HG03159 (cell line): ENCODE results near the gene GNG13.
"Not testable (repeated sequence)": the region's sequence is repeated elsewhere in the genome, so short reads cannot be mapped to it uniquely, and the experiment has no call there.

Experiments used
- ATAC-seq: cut with Tn5 transposase; IDR thresholded peaks from one replicate; pipeline ENCODE4 v1.9.1; 2021; ENCODE audit warnings: mild to moderate bottlenecking, moderate library complexity; ENCODE audit not compliant: unreplicated experiment

The GNG13 gene

DNA sequence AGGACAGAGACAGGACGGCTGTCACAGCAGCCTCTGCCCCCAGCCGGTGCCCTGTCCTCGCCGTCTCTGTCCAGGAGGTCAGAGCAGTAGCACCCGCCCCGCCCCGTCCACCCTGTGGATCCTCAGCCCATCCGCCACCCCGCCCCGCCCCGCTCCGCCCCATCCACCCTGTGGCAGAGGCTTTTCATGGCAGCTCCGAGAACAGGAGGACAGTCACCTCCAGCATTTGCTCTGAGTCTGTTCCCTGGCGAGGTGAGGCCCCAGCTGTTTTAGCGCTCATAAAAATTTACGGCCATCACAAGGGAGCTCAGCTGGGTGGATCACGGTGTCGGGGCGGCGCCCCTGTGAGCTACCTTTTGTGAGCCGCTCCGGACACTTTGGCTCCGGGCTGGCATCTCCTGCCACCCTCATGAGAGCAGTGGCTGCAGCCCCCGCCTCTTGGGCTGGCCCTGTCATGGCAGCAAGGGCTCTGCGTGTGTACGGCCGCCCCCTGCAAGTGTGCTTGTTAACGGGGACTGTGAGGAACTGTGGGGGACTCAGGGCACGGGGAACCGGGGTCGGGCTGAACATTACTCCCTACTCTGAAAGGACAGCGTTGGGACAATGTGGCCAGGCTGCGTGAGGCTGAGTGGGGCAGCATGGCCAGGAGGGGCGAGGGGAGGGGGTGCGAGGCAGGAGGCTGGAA, 32.3 kb upstream of the GNG13 start:
- no peak for ATAC-seq

DNA sequence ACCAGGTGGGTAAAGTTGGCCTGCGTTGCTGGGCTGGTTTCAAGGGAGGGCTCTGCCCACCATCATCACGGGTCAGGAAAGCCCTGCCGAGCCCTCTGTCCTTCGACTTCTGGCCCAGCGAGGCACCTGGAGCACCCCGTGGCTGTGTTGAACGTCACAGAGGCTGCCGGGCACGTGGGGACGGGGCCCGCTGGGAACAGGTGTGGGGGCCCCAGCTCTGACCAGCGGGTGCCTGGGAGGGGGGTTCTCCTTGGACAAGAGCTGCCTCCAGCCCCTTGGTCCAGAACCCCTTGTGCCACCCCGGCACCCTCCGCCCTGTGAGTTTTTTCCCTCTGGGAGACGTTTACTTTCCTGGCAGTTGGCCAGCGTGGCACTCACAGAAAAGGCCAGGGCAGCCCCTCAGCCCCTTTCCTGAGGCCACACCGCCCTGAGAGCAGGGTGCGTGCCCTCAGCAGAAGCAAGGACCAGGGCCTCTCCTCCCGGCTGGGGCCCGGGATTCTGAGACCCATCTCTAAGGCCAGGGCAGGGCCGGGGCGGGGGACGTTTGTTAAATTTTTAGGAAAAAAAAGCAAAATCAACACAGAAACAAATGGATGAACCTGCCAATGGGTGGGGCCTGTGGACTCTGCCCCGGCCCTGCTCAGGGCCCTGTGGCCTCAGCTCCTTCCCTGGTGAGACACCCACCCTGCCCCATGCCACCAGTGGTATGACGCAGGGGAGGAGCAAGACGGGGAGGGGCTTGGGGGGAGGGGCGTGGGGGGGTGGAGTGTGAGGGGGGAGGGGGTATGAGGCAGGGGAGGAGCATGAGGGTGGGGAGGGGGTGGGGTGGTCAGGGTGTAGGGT, 31.3 kb upstream of the GNG13 start:
- no peak for ATAC-seq

DNA sequence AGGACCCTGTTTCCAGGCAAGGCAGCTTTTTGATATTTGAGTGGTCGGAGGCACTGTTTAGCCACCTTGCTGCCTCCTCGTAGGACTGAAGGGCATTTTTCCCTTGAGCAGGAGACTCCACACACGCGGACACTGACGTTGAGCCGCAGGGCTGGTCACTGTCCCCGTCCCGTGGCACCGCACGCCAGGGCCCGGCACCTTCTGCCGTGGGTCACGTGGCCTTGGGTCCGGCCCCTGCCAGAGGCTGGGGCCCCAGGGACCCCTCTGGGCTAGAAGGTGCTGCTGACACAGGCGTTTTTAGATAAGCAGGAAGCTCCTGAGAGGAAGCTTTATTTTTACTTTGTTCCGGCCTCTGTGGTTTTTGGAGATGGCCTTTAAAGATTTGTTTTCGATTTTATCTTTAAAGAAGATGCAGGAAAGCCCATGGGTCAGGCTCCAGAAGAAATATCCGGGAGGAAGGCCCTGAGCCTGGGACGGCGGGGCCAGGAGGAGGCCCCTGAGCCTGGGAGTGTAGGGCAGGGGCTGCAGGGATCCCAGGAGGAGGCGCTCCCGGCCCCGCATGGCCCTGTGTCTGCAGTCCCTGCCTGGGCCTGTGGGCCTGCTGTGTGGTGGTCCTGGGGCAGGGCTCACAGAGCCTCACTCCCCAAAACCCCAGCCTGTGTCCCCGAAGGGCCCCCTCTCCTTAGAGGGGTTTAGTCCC, 30.5 kb upstream of the GNG13 start:
- ATAC-seq = no peak

DNA sequence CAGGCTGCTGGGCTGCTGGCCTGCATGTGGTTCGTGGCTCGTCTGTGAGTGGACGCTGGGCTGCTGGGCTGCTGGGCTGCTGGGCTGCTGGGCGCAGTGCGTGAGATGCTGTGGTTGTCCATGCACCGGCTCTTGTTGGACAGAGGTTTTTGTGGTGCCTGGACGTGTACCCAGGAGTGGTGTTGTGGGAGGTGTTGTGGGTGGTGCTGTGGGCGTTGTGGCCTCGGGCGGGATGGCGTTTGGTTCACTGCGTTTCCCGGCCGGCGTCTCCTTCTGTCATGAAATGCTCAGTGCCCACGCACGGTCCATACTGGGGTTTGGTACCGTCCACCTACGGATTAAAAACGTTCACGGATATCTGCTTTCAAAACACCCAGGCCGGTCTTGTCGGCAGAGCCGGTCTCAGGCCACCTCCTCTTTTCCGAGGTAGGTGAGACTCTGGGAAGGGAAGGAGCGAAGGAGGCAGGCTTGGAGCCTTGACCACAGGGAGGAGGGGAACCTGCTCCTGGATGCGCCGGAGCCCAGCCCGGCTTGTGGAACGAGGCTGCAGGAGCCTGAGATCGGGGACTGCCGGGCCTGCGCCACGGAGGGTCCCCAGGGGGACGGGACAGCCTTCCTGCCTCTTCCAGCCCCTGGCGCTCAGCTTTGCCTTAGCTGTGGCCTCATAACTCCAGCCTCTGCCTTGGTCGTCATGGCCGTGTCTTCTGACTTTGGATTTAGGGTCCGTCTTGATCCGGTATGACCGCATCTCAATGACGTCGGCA, 29.8 kb upstream of the GNG13 start:
- no peak for ATAC-seq

DNA sequence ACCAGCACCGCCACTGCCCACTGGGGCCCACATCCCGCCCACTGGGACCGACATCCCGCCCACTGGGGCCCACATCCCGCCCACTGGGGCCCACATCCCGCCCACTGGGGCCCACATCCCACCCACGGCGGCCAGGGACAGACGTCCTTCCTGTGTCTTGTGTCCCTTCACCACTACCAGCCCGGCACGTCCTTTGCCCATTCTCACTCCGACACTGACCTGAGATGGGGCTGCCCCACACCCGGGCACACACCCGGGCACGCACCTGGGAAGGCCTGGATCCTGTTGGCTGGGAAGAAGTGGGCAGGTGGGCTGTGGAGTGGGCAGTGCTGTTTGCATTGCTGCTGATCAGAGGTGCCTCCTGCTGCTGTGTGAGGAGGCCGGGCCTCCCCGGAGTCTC, 28.4 kb upstream of the GNG13 start:
- ATAC-seq = no peak

DNA sequence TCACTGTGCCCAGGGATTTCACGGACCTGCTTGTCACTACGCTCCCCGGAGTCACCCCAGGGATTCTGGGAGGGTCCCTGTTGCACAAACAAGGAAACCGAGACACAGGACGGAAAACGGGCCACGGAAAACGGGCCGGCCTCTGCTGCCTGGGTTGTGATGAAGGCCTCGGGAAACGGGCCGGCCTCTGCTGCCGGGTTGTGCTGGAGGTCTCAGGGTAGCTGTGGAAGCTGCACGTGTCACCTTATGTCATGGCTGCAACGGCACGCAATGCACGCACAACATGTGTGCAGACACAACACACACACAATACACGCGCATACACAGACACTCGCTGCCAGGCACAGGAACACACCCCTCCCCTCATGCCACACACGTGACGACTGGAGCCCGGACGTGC, 27.0 kb upstream of the GNG13 start:
- ATAC-seq = no peak

DNA sequence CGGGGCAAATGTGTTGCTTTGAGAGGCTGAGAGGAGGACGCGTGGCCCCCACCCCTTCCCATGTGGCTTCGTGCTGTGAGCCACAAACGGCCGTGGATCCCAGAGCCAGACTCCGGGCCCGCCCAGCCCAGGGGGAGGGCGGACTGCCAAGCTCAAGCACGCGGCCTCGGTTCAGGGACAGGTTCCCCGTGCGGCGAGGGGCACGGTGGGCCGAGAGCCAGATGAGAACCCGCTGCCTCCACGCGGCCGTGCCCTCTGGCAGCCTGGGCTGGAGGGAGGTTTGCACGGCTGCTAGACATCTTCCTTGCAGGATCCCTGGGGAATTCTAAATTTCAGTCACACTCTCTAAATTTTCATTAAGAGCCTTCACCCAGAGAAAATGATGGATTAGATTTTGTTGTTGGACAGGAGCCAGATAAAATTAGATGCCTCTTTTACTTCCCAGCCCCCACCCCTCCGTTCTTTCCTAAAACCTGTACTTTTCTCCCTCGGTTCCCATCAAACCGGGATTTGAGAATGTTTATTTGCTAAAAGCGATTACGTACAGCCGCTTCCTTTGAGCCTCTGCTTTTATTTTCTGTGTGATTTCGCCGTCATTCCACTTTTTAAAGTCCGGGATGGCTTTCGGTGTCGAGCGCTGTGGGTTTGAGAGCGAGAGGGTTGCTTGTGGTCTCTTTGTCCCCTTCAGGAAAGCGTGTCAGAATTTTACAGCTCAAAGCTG, 25.0 kb upstream of the GNG13 start:
- no peak for ATAC-seq

DNA sequence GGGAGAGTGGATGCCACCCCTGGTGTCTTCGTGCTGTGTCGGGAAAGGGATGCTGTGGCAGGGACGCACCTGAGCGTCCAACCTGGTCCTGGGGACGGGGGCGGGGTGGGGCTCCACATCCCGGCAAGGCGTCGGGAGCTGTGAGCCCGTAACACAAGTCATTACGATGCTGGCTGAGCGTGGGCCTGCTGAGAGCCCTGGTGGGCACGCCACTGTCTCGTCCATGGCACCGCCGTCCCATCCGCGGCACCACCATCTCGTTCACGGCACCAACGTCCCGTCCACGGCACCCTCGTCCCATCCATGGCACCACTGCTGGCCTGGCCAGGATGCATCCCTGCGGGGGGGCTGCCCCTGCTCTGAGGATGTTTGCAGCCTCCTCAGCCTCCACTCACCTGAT, 24.1 kb upstream of the GNG13 start:
- no peak for ATAC-seq

DNA sequence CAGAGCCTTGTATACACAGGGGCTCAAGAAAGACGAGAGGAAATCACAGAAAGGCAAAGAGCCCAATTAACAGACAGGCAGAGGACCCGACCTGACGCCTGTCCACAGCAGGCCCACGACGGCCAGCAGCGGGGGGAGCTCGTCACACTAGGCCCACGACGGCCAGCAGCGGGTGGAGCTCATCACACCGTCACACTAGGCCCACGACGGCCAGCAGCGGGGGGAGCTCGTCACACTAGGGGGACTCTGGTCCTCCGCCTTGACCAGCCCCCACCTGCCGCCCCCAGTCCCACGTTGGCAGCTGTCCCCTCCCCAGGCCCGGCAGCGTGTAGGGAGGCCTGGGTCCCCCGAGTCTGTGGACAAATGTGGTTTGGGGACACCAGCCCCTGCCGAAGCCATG, 23.7 kb upstream of the GNG13 start:
- ATAC-seq = no peak

DNA sequence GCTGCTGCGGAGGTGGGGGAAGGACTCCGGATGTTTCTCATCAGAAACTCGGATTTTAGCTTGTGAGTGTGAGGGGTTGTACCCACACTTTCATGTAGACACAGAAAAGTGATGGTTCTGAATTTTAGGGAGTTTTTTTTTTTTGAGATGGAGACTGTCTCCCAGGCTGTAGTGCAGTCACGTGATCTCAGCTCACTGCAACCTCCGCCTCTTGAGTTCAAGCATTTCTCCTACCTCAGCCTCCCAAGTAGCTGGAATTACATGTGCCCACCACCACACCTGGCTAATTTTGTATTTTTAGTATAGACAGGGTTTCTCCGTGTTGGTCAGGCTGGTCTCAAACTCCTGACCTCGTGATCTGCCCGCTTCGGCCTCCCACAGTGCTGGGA, 22.4 kb upstream of the GNG13 start:
- no peak for ATAC-seq

DNA sequence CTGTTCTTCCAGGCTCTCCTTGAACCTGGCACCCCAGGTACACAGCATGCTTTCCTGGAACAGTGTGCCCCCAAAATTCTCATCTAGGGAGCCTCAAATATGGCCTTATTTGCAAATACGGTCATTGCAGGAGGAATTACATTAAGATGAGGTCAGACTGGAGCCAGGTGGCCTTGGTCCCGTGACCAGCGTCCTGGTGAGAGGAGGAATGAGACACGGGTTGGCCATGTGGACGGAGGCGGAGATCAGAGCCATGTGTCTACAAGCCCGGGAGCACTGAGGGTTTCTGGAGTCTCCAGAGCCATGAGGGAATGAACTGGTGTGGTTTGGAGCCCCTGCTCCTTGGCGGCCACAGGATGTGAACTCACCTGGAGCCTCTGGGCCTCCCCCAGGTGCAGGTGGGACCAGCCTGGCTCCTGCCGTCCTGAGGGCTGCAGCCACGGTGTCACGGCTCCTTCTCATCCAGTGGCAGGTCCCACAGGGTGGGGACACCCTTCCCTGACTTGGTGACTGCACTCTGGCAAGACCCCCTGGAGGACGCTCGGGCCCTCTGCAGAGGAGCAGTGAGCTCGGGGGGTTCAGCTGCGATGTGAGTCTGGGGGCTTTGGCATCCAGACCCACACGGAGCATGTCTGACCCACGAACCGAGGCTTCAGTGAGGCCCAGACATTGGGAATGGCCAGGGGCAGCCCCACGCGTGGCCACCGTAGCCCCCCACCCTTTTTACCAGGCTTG, 21.8 kb upstream of the GNG13 start:
- no peak for ATAC-seq

DNA sequence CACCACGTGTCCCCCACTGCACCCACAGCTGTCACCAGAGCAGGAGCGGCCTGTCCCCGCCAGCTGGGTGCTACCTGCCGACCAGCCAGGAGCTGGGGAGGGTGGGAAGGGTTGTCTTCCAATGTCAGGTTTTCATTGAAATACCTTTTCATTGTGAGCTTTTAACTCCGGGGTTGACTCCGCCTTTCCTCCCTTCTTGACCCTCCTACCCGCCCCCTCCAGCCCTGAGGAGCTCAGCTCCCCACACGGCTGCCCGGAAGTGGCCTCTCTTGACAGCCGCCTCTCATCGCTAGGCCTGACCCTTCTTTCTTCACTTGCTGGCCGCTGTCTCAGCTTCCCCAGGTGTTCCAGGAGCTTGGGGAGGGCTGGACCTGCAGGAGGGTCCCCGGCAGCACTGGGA, 21.2 kb upstream of the GNG13 start:
- no peak for ATAC-seq

DNA sequence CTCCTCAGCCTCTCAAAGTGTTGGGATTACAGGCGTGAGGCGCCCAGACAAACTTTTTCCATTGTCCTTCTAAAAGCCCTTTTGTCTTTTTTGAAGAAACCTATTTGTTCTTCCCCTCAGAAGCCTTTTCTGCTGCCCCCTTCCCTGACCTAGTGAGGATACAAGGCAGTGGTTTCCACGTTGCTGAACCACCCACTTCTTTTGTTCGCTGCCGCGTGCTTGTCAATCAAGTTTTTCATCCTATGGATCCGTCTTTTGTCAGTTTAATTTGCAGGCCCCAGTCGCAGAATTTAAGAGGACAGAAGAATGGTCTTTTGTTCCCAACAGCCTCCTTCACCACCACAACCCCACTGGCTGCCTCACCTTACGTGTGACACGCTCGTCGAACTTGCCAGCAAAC, 20.2 kb upstream of the GNG13 start:
- ATAC-seq = no peak

DNA sequence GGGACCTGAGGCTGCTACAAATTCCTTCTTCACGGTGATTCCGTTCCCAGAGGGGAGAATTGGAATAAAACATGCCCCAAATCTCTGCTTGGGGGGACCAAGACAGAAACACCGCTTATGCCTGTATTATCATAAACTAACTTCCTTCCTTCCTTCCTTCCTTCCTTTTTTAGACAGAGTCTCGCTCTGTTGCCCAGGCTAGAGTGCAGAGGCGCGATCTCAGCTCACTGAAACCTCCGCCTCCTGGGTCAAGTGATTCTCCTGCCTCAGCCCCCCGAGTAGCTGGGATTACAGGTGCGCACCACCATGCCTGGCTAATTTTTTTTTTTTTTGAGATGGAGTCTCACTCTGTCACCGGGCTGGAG, 19.5 kb upstream of the GNG13 start:
- ATAC-seq = not testable (repeated sequence)

DNA sequence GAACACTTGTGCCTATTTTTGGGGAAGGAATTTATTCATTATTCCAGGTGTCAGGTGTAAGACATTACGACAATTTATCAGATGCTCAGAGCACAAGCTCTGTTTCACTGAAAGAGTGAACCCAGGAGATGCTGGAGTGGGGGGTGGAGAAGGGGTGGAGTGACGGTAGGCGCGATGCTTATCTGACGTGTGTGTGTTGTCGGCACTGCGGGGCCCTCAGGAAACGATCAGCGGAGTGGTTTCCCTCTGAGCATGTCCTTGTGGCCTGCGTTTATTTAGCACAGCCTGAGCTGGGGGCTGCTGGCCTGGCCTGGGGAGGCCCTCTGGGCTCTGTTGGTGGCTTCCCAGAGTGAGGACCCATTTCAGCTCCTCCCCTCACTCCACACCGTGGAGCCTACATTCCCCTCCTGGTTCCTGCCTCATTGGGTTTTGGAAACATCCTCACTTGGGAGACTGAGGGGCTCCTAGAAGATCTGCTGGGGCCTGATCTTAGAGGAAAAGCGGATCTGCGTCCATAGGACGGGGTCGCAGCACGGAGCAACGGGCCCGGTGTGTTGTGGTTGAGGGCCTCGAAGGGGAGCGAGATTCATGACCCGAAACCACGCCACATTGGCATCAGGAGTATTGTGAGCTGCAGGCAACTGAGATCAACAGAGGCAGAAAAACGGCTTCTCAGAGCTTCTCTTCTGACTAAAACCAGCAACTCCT, 19.0 kb upstream of the GNG13 start:
- ATAC-seq = no peak

DNA sequence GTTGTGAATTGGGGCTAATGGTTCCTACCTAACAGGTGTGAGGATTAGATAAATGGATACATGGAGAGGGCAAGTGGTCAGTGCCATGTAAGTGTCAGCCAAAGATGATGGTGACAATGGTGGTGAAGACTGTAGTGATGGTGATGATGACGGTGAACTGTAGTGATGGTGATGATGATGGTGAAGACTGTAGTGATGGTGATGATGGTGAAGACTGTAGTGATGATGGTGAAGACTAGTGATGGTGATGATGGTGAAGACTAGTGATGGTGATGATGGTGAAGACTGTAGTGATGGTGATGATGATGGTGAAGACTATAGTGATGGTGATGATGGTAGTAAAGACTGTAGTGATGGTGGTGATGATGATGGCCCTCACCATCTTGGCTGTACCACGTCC, 18.1 kb upstream of the GNG13 start:
- no peak for ATAC-seq

DNA sequence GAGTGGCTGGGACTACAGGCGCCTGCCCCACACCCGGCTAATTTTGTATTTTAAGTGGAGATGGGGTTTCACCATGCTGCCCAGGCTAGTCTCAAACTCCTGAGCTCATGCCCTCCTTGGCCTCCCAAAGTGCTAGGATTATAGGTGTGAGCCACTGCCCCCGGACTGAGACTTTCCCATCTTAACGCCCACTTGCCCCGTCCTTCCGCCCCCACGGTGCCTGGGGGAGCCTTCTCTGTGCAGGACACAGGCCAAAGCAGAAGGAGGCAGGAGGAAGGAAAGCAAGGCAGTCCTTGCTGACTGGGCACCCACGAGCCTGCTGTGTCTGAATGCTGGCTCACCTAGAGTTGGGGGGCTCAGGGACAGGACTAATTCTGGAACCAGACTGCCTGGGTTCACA, 17.6 kb upstream of the GNG13 start:
- no peak for ATAC-seq

DNA sequence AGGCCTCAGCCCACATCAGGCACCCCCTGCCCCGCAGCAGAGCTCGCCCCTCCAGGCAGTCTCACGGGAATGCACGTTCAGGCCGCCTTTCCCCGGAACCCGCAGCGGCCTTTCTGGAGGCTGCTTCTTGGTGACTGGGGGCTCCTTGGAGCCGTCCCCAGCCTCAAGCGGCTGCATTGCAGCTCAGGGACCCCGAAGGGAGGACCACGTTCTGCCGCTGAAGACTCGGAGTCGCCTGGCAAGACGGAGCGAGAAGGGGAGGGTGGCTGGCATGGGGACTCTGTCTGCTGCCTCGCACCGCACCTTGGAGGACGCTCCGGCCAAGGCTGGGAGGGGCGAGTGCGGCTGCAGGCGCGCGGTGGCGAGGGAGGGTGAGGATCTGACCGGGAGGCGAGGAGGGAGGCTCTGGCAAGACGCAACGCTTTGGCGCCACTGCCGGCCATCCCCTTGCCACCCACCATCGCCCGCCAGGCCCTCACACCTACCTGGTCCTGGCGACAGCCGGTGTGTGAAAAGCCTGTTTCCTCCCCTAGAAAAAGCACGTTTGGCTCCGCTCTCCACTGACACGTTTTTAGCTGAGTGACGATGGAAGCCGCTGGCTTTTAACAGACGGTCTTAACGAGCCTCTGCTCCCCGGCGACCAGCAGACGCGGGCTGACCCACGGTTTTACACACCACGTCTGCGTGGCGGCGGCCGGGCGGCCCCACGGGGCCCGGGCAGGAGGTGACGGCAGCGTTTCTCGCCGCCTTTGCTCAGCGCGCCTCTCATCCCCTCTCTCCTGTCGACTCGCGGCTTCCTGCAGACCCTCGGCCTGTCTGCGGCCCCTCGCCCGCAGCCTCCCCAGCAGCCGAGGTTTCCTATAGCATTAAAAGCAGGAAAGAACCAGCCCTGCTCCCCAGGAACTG, 16.7 kb upstream of the GNG13 start:
- ATAC-seq = no peak
